HG02885 (cell line): ENCODE results near the gene MYRF.

ENCODE experiments used
- ATAC-seq: cut with Tn5 transposase; IDR thresholded peaks from one replicate; pipeline ENCODE4 v1.9.1; 2021; ENCODE audit warnings: mild to moderate bottlenecking; ENCODE audit not compliant: unreplicated experiment, poor library complexity

Gene MYRF

DNA sequence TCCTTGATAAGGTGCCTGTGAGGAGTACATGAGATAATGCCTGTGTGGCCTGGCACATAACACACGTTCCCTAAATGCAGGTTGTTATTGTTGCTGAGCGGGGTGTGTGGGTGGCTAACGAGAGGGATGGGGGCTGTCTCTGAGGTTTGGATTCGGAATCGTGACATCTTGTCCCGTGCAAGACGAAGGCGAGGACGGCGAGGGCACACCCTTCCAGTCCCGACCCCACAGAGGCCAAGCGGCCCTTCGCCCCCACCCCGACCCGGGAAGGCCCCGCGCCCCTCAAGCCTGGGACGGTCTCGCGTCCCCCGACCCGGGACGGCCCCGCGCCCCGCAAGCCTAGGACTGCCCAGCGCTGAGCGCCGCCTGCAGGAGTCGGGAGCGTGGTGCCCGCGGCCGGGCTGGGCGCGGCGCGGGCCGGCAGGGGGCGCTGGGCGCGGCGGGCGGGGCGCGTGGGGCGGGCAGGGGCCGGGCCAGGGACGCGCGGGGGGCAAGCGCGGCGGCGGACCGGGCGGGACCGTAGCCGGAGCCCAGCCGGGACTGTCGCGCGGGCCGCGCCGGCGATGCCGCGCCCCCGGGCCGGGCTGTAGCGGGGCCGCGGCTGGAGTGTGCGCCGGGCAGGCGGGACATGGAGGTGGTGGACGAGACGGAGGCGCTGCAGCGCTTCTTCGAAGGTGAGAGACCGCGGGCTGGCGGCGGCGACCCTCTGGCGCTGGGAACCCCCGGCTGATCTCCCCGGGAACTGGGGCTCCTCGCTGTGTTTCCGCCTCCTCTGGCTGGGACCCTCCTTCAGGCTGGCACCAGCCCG, at the start of gene MYRF:
MYRF (plus strand) TSS at position 520 of the 808 bp plus-strand sequence; CDS start at position 629, 109 bp downstream.
- peak; percentile 51 for ATAC-seq

DNA sequence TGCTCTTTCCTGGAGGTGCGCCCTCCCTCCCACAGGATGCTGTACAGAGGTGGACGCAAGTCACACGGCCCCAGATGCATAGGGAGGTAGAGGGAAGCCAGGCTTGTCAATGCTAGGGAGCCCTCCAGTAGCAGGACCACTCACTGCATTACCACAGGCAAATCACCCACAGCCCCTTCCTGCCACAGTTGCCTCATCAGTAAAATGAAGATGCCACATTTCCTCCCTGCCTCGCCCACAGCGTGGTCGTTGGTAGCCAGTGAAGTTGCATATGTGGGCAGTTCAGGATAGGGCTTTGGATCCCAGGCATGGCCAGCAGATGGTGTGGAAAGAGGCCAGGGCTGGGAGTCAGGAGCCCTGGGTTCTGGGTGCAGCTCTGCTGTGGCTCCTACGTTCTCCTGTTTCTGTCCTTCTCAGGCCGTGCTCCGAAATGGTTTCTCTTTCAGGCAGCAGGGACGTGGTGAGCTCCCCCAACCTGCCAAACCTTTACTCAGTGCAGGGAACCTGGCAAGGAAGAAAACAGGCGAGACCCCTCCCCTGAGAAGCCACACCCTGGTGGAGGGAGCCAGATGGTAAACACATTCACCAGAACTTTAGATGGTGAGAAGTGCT, 49.6 kb upstream of the MYRF start:
- no peak for ATAC-seq

GRCh38 chr11:61704838-61705237, 47.6 kb upstream of the MYRF start:
- ATAC-seq: no peak

- no peak for ATAC-seq
Observed at GRCh38 chr11:61706452-61707400, 45.7 kb upstream of the MYRF start.

DNA sequence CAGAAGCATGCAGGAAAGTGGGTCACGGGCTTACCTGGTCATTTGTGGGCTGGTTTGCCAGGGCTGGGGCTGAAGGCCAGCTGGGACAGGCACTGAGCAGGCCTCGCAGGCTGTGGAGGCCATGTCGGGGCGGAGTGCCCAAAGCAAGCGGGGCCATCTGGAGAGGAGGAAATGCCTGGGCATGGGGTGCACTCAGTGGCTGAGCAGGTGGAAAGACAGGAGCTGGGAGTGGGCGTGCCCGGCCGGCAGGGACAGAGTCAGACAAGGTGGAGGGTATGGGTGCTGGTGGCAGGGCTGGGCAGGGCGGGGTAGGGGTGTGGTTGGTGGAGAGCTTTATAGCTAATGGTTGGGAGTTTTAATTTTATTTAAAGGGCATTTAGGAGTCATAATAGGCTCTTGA, 44.9 kb upstream of the MYRF start:
- no peak for ATAC-seq

DNA sequence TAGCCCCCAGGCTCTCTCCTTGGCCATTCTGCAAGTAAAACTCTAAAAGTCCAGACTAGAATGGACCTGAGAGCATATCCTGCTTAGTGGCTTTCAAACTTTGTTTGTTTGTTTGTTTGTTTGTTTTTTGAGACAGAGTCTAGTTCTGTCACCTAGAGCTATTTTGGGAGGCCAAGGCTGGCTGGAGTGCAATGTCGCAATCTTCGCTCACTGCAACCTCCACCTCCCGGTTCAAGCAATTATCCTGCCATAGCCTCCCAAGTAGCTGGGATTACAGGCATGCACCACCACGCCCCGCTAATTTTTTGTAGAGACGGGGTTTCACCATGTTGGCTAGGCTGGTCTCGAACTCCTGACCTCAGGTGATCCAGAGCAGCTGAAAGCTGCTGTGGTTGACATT, 43.3 kb upstream of the MYRF start:
- ATAC-seq: no peak

GRCh38 chr11:61709572-61709971, 42.9 kb upstream of the MYRF start:
- no peak for ATAC-seq

GRCh38 chr11:61710019-61710418, 42.4 kb upstream of the MYRF start:
- no peak for ATAC-seq

DNA sequence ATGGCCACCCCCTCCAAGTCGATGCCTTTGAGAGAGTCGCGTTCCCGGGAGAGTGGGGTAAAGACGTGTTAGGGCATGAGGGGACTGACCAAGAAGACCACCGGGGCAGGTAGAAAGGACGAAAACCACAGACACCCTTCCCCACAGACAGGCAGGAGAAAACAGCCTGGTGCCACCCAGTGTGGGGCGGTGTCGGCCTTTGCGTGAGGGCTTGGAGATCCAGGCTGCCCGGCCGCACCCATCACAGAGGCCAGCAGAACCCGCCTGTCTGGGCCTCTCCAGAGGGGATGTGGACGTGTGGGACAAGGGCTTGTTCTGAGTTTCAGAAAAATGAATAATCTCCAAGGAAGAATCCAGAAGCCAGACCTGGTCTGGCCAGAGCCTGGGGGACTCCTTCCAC, 41.4 kb upstream of the MYRF start:
- no peak for ATAC-seq

GRCh38 chr11:61711498-61711897, 40.9 kb upstream of the MYRF start:
- ATAC-seq: no peak

GRCh38 chr11:61712314-61712713, 40.1 kb upstream of the MYRF start:
- no peak for ATAC-seq

DNA sequence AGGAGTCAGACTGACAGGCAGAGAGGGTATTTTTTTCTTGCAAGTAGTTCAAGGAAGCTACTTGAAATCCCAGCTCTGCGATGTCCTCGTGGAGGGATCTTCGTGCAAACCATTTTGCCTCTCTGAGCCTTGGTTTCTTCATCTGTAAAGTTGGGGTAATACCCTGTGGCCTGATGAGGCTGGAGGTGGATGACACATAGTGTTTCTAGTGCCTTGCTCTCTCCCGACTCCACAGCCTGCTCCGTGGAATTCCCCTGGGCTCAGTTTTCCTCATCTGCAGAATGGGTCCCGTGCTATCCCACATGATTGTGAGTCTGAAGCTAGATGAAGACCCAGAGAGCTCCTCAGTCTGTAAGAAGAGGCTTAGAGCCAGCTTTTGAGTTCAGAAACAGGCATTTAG, 39.6 kb upstream of the MYRF start:
- no peak for ATAC-seq

DNA sequence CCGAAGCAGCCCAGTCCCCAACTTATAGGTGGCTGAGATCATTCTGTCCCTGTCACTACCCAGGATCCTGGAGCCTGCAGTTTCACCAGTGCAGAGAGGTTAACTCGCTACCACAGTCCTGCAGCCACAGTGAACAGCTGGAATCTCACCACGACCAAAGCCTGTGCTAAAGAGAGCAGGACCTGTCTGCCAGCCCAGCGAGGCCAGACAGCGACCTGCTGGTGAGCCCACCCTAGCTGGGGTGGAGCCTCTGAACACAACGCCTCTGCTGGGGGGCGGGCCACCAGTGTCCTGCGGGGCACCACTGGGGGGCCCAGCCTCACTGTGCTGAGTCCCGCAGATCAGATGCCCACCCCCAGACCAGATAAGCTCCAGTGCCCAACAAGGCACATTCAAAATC, 39.0 kb upstream of the MYRF start:
- ATAC-seq: no peak

DNA sequence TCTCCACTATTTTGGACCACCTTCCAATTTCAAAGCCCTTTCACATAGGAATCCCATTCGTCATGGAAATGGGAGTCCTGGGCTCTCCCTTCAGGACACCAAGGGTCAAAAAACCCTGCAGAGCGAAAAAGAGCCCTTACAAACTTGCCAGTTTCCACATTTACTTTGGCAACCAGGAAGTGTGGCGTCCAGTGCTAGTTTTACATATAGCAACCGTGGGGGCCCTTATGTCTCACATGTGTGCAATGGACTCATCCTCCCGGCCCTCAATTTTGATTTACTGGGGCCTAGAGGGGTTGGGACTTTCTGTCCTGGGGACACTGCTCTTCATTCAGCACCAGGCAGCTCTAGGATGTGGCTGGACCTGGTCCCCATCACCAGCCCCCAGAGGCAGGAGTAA, 38.5 kb upstream of the MYRF start:
- ATAC-seq: no peak

DNA sequence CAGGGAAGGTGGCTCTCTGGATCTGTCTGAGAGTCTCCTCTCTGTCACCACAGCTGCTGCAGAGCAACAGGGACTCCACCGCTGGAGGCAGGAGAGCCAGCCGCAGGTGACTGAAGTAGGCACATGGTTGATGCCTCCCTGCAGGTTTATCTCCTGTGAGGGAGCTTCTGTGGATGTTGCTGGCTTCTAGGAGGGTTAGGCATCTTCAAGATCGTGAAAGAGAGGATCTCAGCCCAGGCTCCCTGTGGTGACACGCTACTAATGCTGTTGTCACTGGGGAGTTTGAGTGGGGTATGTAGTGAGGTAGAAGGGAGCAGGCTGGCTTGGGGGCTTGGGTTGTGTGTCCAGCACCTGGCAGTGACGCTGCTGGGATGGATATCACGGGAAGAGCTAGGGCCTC, 38.1 kb upstream of the MYRF start:
- no peak for ATAC-seq

GRCh38 chr11:61714916-61715315, 37.5 kb upstream of the MYRF start:
- no peak for ATAC-seq

GRCh38 chr11:61715867-61716266, 36.6 kb upstream of the MYRF start:
- no peak for ATAC-seq

DNA sequence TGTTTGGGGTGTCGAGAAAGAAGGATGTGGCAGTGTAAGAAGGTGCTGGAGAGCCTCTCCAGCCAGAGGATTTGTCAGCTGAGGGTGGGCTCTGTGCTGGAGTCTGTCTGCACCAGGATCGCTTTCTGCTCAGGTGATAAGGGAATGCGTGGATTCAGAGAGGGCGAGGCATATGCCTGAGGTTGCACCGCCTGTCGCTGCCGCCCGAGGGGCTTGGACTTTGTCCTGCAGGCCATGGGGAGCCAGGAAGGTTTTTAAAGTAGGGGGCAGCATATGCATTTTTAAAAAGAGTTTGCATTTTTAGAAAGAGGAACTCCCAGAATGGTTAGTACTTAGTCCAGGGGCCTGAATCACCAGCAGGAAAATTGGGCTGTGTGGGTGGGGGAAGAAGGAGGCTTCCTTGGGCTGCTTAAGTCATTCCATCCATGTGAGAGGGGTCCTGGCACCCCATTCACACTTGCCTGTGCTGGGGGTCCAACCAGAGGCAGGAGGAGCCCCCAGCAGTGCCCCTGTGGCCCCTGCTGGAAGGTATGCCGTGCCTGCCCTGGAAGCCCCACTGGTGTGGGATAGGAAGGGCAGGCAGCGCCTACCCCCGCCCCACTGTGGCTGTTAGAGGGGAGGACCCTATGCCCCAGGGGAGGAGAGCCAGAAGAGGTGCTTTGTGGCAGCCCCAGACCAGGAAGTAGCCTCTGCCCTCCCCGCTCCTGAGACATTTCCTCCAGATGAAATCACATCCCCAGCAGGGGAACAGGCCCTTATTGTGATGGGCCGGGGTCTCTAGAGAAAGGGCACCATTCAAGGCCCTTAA, 35.8 kb upstream of the MYRF start:
- ATAC-seq: no peak

DNA sequence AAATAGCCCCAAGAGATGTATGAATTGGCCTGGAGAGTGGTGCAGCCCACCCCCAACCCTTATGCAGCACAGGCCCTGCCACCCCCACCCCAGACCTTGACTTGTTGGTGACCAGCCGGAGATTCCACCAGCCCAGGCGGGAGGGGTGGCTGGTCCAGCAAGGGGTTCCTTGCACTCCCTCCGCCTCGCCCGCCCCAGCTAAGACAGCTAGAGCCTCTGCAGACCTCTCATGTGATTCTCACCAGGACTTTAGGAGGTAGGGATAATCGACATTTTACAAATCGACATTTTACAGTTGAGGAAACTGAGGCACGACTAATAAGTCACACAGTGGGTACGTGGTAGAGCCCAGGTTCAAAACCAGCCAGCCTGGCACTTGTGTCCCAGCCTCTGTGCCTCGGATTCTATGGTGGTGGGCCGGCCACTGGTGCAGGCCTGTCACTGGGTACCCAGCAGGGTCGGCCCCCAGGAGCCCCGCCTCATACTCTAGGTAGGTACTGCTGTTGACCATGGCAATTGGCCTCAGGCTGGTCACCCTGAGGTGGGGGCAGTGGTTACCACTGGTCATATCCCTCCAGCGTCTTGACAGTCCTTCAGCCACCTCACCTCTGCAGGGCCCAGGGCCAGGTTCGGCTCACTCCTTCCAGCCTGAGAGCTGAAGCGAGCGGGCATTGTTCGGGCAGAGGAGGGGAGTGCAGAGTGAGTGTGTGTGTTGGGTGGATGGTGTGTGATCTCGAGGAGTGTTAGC, 35.0 kb upstream of the MYRF start:
- ATAC-seq: no peak
